ENCODE measurements around the gene ZNRF3.

DNA sequence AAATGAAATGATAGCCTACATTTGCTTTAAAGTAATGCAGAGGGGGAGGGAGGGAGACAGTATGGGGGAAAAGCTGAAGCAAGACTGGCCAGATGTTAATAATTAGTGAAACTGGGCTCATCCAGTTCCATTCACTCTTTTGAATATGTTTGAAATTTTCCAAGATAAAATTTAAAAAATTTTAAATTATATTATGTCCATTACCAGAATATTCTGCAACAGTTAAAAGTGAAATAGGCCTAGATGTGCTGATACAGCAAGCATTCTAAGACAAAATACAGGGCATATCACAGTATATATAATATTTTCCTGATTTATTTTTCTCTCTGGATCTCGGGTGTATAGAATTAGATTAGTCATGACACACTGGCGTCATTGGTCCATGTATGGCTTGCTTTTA, 13.6 kb upstream of the ZNRF3 start:
- TF ChIP-seq, protein P1, sequence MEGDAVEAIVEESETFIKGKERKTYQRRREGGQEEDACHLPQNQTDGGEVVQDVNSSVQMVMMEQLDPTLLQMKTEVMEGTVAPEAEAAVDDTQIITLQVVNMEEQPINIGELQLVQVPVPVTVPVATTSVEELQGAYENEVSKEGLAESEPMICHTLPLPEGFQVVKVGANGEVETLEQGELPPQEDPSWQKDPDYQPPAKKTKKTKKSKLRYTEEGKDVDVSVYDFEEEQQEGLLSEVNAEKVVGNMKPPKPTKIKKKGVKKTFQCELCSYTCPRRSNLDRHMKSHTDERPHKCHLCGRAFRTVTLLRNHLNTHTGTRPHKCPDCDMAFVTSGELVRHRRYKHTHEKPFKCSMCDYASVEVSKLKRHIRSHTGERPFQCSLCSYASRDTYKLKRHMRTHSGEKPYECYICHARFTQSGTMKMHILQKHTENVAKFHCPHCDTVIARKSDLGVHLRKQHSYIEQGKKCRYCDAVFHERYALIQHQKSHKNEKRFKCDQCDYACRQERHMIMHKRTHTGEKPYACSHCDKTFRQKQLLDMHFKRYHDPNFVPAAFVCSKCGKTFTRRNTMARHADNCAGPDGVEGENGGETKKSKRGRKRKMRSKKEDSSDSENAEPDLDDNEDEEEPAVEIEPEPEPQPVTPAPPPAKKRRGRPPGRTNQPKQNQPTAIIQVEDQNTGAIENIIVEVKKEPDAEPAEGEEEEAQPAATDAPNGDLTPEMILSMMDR (tag by site-specific recombination; IDR thresholded peaks at IDR 0.05), result no peak
- TF ChIP-seq, protein P2, sequence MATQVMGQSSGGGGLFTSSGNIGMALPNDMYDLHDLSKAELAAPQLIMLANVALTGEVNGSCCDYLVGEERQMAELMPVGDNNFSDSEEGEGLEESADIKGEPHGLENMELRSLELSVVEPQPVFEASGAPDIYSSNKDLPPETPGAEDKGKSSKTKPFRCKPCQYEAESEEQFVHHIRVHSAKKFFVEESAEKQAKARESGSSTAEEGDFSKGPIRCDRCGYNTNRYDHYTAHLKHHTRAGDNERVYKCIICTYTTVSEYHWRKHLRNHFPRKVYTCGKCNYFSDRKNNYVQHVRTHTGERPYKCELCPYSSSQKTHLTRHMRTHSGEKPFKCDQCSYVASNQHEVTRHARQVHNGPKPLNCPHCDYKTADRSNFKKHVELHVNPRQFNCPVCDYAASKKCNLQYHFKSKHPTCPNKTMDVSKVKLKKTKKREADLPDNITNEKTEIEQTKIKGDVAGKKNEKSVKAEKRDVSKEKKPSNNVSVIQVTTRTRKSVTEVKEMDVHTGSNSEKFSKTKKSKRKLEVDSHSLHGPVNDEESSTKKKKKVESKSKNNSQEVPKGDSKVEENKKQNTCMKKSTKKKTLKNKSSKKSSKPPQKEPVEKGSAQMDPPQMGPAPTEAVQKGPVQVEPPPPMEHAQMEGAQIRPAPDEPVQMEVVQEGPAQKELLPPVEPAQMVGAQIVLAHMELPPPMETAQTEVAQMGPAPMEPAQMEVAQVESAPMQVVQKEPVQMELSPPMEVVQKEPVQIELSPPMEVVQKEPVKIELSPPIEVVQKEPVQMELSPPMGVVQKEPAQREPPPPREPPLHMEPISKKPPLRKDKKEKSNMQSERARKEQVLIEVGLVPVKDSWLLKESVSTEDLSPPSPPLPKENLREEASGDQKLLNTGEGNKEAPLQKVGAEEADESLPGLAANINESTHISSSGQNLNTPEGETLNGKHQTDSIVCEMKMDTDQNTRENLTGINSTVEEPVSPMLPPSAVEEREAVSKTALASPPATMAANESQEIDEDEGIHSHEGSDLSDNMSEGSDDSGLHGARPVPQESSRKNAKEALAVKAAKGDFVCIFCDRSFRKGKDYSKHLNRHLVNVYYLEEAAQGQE (tag by site-specific recombination; IDR thresholded peaks at IDR 0.05), result no peak
- TF ChIP-seq SP2 (tag by site-specific recombination; IDR thresholded peaks at IDR 0.05) (no peak), ZNF23 (tag by site-specific recombination; IDR thresholded peaks at IDR 0.05; ENCODE audit: borderline replicate concordance) (no peak), ZFP69B (tag by site-specific recombination; IDR thresholded peaks at IDR 0.05) (no peak), GLI4 (tag by site-specific recombination; IDR thresholded peaks at IDR 0.05) (no peak), ZNF366 (tag by site-specific recombination; conservative IDR thresholded peaks at IDR 0.05) (no peak), ZNF211 (tag by site-specific recombination; IDR thresholded peaks at IDR 0.05; ENCODE audit: low read depth) (no peak), ZNF274 (IDR thresholded peaks at IDR 0.05; ENCODE audit: low read length) (no peak), ZNF274 (tag by site-specific recombination; IDR thresholded peaks at IDR 0.05; ENCODE audit: borderline replicate concordance) (no peak), HOXA7 (CRISPR knock-in tag; IDR thresholded peaks at IDR 0.05; ENCODE audit: borderline replicate concordance) (no peak), ZNF776 (tag by site-specific recombination; IDR thresholded peaks at IDR 0.05; ENCODE audit: borderline replicate concordance) (no peak)
- TF ChIP-seq, protein P3, sequence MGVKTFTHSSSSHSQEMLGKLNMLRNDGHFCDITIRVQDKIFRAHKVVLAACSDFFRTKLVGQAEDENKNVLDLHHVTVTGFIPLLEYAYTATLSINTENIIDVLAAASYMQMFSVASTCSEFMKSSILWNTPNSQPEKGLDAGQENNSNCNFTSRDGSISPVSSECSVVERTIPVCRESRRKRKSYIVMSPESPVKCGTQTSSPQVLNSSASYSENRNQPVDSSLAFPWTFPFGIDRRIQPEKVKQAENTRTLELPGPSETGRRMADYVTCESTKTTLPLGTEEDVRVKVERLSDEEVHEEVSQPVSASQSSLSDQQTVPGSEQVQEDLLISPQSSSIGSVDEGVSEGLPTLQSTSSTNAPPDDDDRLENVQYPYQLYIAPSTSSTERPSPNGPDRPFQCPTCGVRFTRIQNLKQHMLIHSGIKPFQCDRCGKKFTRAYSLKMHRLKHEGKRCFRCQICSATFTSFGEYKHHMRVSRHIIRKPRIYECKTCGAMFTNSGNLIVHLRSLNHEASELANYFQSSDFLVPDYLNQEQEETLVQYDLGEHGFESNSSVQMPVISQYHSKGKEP (tag by site-specific recombination; IDR thresholded peaks at IDR 0.05), result no peak
- TF ChIP-seq, protein P4, sequence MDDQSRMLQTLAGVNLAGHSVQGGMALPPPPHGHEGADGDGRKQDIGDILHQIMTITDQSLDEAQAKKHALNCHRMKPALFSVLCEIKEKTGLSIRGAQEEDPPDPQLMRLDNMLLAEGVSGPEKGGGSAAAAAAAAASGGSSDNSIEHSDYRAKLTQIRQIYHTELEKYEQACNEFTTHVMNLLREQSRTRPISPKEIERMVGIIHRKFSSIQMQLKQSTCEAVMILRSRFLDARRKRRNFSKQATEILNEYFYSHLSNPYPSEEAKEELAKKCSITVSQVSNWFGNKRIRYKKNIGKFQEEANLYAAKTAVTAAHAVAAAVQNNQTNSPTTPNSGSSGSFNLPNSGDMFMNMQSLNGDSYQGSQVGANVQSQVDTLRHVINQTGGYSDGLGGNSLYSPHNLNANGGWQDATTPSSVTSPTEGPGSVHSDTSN (CRISPR knock-in tag; IDR thresholded peaks at IDR 0.05), result no peak
